Stomach (tissue), 4 donors: ENCODE data around the gene AKT1.

Source experiments
- CTCF ChIP-seq, 7 experiments: fragments of 450-650 bp in 4 of 7; fragments of 200-600 bp in 3 of 7; sonication (generic) in 3 of 7; IDR thresholded peaks; one replicate each; pipeline ENCODE4 v1.5.1; 2016 to 2019; ENCODE audit warnings: antibody characterized with exemption in 7 of 7, control low read depth in 2 of 7, mild to moderate bottlenecking in 1 of 7
- POLR2A ChIP-seq, 4 donors: fragments of 450-650 bp; IDR thresholded peaks; one replicate each; pipeline ENCODE4 v1.6.1; 2016; ENCODE audit warnings: antibody characterized with exemption in 4 of 4, control low read depth in 2 of 4, mild to moderate bottlenecking in 1 of 4, moderate library complexity in 1 of 4

GRCh38 chr14:104747876-104748275 lies 47.7 kb downstream of the AKT1 start:
- TF ChIP-seq CTCF (IDR thresholded peaks at IDR 0.05) (no peak), POLR2A (IDR thresholded peaks at IDR 0.05) (no peak)
